HG02870 (cell line): ENCODE data around the gene SCGB1C1.
"Not testable (repeated sequence)": the region's sequence is repeated elsewhere in the genome, so short reads cannot be mapped to it uniquely, and the experiment has no call there.

Experiments
- ATAC-seq: cut with Tn5 transposase; IDR thresholded peaks from one replicate; pipeline ENCODE4 v1.9.1; 2021; ENCODE audit warnings: mild to moderate bottlenecking, moderate library complexity; ENCODE audit not compliant: unreplicated experiment

The SCGB1C1 gene

GRCh38 chr11:236774-237767, 44.2 kb downstream of the SCGB1C1 start, which contains the start of gene PSMD13:
Gene PSMD13 (plus strand): TSS chr11:236976. CDS start chr11:237050, 74 bp downstream.
- peak; percentile 76 for ATAC-seq

GRCh38 chr11:238346-238745, 45.5 kb downstream of the SCGB1C1 start:
- ATAC-seq: not testable (repeated sequence)

GRCh38 chr11:240315-240714, 47.4 kb downstream of the SCGB1C1 start:
- ATAC-seq: no peak

- no peak for ATAC-seq
Observed at GRCh38 chr11:241634-242033, 48.8 kb downstream of the SCGB1C1 start.
